Measurements from ENCODE around the gene TGM6. TPM values are rescaled to one million over a fixed set of nuclear protein-coding genes. Genes with fewer than 3 reads are reported as not detected.

Gene TGM6
- total RNA-seq, 1 donor from 2014 or later, result not detected

DNA sequence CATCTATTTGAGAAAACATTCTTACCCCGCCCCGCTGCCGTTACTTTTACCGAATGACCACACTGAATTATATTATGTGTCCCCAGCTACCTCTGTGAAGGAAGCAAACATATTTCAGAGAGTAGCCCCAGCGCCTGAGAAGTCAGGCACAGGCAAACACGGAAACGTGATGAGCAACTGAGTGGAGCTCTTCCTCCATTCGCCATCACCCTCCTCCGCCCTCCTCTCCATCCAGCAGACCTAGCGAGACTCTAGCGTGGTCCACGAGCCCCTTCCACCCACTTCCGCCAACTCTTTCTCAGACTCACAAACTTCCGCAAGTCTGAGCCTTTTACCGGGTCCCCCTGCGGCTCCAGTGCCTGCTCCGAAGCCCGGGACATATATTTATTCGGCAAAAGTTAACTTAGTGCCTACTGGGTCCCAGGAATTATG, 89.3 kb downstream of the TGM6 start:
- H3K27ac Mint-ChIP-seq, result peak overlapping the region; percentile 98
- H3K27me3 Mint-ChIP-seq (ENCODE audit: low read depth), result no peaks in the 10 kb centered on the region
- peaks cover 19% of the 10 kb centered on the region for H3K36me3 Mint-ChIP-seq
- H3K9me3 Mint-ChIP-seq, result peaks cover 12% of the 10 kb centered on the region
- TF ChIP-seq, protein P1, sequence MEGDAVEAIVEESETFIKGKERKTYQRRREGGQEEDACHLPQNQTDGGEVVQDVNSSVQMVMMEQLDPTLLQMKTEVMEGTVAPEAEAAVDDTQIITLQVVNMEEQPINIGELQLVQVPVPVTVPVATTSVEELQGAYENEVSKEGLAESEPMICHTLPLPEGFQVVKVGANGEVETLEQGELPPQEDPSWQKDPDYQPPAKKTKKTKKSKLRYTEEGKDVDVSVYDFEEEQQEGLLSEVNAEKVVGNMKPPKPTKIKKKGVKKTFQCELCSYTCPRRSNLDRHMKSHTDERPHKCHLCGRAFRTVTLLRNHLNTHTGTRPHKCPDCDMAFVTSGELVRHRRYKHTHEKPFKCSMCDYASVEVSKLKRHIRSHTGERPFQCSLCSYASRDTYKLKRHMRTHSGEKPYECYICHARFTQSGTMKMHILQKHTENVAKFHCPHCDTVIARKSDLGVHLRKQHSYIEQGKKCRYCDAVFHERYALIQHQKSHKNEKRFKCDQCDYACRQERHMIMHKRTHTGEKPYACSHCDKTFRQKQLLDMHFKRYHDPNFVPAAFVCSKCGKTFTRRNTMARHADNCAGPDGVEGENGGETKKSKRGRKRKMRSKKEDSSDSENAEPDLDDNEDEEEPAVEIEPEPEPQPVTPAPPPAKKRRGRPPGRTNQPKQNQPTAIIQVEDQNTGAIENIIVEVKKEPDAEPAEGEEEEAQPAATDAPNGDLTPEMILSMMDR (IDR thresholded peaks at IDR 0.05; ENCODE audit: unreplicated experiment), result no peak
- H3K4me1 Mint-ChIP-seq, result peaks cover 29% of the 10 kb centered on the region
- peak overlapping the region; percentile 99 for H3K4me3 Mint-ChIP-seq
- DNase-seq (ENCODE audit: low spot score in 2 of 2, unreplicated experiment in 2 of 2), result no peak

DNA sequence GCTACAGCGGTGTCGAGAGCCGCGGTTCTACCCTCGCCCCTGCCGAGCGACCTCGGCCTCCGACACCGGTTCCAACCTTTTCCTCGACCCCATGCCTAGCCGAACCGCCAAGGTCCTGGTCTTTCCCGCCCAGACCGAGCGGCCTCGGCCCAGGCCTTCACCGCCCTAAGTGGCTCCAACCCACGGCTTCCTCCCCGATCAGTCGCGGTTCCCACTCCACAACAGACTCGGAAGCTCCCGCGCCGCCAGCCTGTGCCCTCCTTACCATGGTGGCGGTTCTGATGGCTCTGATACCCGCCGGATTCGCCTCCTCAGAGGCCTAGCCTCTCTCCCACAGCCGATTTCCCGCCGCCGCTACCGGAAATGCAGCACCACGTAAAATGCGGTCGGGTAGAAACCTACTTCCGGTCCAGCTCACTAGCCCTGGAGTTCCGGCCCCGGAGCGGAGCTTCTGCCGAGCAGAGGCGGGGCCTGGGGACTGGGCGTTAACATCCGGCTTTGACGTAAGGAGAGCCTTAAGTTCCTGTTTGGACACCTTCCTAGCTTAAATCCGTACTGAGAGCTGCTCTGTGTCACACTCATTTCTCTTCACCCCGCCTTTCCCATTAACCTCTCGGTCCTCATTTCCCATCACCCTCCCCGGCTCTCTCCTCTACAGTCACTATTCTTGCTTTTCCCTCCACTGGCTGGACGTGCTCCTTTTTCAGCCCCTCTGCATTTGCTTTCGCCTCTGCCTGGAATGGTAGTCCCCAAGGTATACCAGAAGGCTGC, 89.9 kb downstream of the TGM6 start, which contains the start of gene SNRPB:
Gene SNRPB (minus strand): TSS at position 367 of the 771 bp plus-strand sequence. CDS start 99 bp downstream, at position 268.
- peak within 1 kb of the TSS; percentile 99 for H3K4me3 Mint-ChIP-seq
- DNase-seq (ENCODE audit: low spot score in 2 of 2, unreplicated experiment in 2 of 2), result peak; percentile 89 to 94
- peak within 1 kb of the TSS; percentile 98 for H3K27ac Mint-ChIP-seq
- peaks cover 19% of the 10 kb centered on the region for H3K36me3 Mint-ChIP-seq
- TF ChIP-seq, protein P1 (IDR thresholded peaks at IDR 0.05; ENCODE audit: unreplicated experiment), result no peak
- H3K9me3 Mint-ChIP-seq, result peaks cover 12% of the 10 kb centered on the region
- peaks cover 29% of the 10 kb centered on the region for H3K4me1 Mint-ChIP-seq
- no peaks in the 10 kb centered on the region for H3K27me3 Mint-ChIP-seq (ENCODE audit: low read depth)

DNA sequence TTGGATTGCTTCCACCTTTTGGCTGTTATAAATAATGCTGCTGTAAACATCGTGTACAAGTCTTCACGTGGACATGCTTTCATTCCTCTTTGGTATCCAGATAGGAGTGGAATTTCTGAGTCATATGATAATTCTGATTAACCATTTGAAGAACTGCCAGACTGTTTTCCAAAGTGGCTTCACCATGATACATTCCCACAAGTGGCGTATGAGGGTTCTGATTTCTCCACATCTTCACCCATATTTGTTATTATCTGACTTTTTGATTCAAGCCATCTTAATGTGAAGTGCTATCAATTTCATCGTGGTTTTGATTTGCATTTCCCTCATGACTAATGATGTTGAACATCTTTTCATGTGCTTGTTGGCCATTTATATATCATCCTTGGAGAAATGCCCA, 92.8 kb downstream of the TGM6 start:
- Mint-ChIP-seq H3K4me3 (no peak overlapping the region), H3K27me3 (ENCODE audit: low read depth) (no peaks in the 10 kb centered on the region), H3K36me3 (peaks cover 10% of the 10 kb centered on the region), H3K4me1 (peaks cover 18% of the 10 kb centered on the region), H3K9me3 (peaks cover 12% of the 10 kb centered on the region), H3K27ac (no peak overlapping the region)
- TF ChIP-seq, protein P1 (IDR thresholded peaks at IDR 0.05; ENCODE audit: unreplicated experiment), result no peak
- no peak for DNase-seq (ENCODE audit: low spot score in 2 of 2, unreplicated experiment in 2 of 2)

DNA sequence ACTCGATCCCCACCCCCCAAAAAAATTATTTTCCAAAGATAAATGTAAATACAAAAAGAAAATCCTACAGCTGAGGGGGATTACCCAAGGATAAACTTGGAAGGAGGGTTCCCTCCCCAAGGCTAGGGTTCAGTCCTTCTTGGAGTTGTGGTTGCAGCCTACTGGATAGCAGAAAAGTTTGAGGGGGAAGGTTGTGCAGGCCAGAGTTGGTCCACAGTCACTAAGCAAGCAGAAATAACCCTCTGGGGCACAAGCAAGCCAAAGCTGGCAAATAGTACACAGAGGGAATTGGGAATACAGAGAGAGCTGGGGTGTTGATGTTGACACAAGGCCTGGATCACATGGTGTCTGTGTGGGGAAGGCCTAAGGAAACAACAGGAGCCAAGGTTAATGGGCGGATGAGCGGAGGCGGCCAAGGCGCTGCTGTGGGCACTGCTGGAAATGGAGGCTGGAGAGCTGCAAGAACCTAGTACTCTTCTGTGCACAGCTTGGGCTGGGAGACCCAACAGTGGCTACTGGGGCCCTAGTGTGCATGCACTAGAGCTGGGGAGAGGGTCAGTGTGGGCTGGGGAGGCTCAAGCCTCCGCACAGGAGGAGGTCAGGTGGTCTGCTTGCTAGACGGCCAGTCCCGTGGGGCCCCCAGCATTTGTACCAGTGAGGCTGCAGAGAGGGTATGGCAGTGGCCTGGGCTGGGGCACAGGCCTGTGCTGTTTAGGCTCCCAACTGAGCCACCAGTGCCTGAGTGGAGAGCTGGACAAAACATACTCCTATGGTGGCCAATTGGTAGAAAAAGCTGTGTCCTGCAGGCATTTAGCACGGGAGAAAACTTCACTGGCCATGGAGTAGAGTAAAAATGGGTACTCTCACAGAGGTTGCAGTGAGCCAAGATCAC, 95.4 kb downstream of the TGM6 start:
- Mint-ChIP-seq H3K4me3 (no peak overlapping the region), H3K9me3 (peaks cover 20% of the 10 kb centered on the region), H3K27ac (no peak overlapping the region), H3K27me3 (ENCODE audit: low read depth) (no peaks in the 10 kb centered on the region), H3K36me3 (peaks cover 28% of the 10 kb centered on the region), H3K4me1 (peaks cover 1% of the 10 kb centered on the region)
- DNase-seq (ENCODE audit: low spot score in 2 of 2, unreplicated experiment in 2 of 2), result no peak
- TF ChIP-seq, protein P1 (IDR thresholded peaks at IDR 0.05; ENCODE audit: unreplicated experiment), result no peak

DNA sequence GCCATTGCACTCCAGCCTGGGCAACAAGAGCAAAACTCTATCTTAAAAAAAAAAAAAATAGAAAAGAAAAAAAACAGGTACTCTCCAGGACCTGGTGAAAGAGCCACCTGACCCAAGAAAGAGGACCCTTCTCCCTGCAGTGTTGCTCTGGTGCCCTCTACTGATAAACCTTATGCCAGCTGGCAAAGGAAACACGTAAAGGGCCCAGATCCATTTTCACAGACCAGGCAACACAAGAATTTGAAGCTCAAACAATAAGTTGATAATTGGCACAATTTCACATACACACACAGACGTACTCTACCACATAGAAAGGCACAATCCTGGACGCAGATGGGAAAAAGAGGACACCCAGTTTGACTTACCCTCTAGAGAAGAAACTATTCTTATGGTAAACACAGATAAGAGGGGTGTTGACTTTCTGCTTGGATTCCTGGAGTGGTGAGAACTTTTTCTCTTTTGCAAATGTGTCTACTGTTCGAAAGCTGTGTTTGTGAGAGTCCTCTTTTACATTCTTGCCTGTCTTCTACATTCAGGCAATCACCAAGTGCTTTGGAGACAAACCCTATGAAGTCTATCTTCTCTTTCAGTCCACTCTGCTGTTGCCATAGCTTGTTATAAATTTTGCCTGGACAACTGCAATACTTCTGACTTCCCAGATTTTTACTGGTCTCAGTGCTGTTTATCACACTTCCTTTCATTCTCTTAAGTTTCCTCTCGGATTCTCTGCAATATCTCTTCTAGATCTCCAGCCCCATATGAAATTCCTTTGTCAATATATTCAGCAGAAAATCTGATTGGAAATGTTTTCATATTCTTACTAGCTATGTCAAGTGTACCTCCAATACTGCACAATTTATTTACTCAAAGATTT, 96.3 kb downstream of the TGM6 start:
- H3K4me3 Mint-ChIP-seq, result no peak overlapping the region
- H3K9me3 Mint-ChIP-seq, result peaks cover 22% of the 10 kb centered on the region
- no peaks in the 10 kb centered on the region for H3K4me1 Mint-ChIP-seq
- peaks cover 35% of the 10 kb centered on the region for H3K36me3 Mint-ChIP-seq
- DNase-seq (ENCODE audit: low spot score in 2 of 2, unreplicated experiment in 2 of 2), result no peak
- no peak overlapping the region for H3K27ac Mint-ChIP-seq
- TF ChIP-seq, protein P1 (IDR thresholded peaks at IDR 0.05; ENCODE audit: unreplicated experiment), result no peak
- H3K27me3 Mint-ChIP-seq (ENCODE audit: low read depth), result no peaks in the 10 kb centered on the region

Data from mesothelial cell of epicardium (in vitro differentiated cells).